Measurements from ENCODE around the gene NACC1. TPM values are rescaled to one million over a fixed set of nuclear protein-coding genes. Genes with fewer than 3 reads are reported as not detected.

Gene NACC1
- total RNA-seq, 1 donor from 2014 or later, result 35.2 TPM

GRCh38 chr19:13133241-13133870, 15.3 kb downstream of the NACC1 start:
- Histone ChIP-seq H3K27ac (peak overlapping the region; percentile 36), H3K36me3 (peaks cover 37% of the 10 kb centered on the region), H3K27me3 (ENCODE audit: low read depth) (no peaks in the 10 kb centered on the region), H3K9me3 (no peaks in the 10 kb centered on the region), H3K4me1 (peaks cover 17% of the 10 kb centered on the region), H3K4me3 (no peak overlapping the region)
- ATAC-seq, result no peak
- TF ChIP-seq, protein P1, sequence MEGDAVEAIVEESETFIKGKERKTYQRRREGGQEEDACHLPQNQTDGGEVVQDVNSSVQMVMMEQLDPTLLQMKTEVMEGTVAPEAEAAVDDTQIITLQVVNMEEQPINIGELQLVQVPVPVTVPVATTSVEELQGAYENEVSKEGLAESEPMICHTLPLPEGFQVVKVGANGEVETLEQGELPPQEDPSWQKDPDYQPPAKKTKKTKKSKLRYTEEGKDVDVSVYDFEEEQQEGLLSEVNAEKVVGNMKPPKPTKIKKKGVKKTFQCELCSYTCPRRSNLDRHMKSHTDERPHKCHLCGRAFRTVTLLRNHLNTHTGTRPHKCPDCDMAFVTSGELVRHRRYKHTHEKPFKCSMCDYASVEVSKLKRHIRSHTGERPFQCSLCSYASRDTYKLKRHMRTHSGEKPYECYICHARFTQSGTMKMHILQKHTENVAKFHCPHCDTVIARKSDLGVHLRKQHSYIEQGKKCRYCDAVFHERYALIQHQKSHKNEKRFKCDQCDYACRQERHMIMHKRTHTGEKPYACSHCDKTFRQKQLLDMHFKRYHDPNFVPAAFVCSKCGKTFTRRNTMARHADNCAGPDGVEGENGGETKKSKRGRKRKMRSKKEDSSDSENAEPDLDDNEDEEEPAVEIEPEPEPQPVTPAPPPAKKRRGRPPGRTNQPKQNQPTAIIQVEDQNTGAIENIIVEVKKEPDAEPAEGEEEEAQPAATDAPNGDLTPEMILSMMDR (IDR thresholded peaks at IDR 0.05), result no peak
- intact Hi-C loops (cut with DNase I), result no loop called here
- DNase-seq, result no peak

DNA sequence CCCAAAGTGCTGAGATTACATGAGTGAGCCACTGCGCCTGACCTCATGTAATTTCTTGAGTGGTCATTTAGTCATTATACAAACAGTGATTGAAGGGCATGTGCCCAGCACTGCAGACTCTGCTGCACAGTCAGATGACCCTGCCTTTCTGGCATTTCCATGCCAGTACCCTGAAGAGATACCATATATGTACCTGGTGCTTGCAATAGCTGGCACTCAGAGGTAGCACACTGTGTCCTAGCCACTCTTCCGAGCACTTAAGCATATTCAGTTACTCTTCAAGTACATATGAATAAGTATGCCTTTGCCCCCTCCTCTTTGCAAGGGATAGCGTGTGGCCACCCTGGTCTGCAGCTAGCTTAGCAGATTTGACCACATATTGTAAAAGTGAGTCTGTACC, 16.6 kb downstream of the NACC1 start:
- ATAC-seq (peak; percentile 92 to 94), DNase-seq (peak; percentile 65)
- no peaks in the 10 kb centered on the region for H3K27me3 ChIP-seq (ENCODE audit: low read depth)
- H3K9me3 ChIP-seq, result no peaks in the 10 kb centered on the region
- intact Hi-C loops (cut with DNase I), result no loop called here
- TF ChIP-seq, protein P1 (IDR thresholded peaks at IDR 0.05), result no peak
- peaks cover 17% of the 10 kb centered on the region for H3K4me1 ChIP-seq
- H3K4me3 ChIP-seq, result no peak overlapping the region
- peak overlapping the region; percentile 61 for H3K27ac ChIP-seq
- peaks cover 44% of the 10 kb centered on the region for H3K36me3 ChIP-seq

GRCh38 chr19:13135068-13136062, 17.3 kb downstream of the NACC1 start:
- Histone ChIP-seq H3K4me1 (peaks cover 17% of the 10 kb centered on the region), H3K36me3 (peaks cover 48% of the 10 kb centered on the region), H3K9me3 (no peaks in the 10 kb centered on the region), H3K27ac (peak overlapping the region; percentile 24), H3K27me3 (ENCODE audit: low read depth) (no peaks in the 10 kb centered on the region), H3K4me3 (no peak overlapping the region)
- intact Hi-C loops (cut with DNase I), result no loop called here
- ATAC-seq, result no peak
- no peak for DNase-seq
- TF ChIP-seq, protein P1 (IDR thresholded peaks at IDR 0.05), result no peak

GRCh38 chr19:13137290-13137794, 19.3 kb downstream of the NACC1 start:
- H3K9me3 ChIP-seq, result no peaks in the 10 kb centered on the region
- no peak for ATAC-seq
- no peak for DNase-seq
- intact Hi-C loops (cut with DNase I), result no loop called here
- H3K27ac ChIP-seq, result no peak overlapping the region
- TF ChIP-seq, protein P1 (IDR thresholded peaks at IDR 0.05), result no peak
- peaks cover 17% of the 10 kb centered on the region for H3K4me1 ChIP-seq
- H3K36me3 ChIP-seq, result peaks cover 48% of the 10 kb centered on the region
- no peaks in the 10 kb centered on the region for H3K27me3 ChIP-seq (ENCODE audit: low read depth)
- no peak overlapping the region for H3K4me3 ChIP-seq

DNA sequence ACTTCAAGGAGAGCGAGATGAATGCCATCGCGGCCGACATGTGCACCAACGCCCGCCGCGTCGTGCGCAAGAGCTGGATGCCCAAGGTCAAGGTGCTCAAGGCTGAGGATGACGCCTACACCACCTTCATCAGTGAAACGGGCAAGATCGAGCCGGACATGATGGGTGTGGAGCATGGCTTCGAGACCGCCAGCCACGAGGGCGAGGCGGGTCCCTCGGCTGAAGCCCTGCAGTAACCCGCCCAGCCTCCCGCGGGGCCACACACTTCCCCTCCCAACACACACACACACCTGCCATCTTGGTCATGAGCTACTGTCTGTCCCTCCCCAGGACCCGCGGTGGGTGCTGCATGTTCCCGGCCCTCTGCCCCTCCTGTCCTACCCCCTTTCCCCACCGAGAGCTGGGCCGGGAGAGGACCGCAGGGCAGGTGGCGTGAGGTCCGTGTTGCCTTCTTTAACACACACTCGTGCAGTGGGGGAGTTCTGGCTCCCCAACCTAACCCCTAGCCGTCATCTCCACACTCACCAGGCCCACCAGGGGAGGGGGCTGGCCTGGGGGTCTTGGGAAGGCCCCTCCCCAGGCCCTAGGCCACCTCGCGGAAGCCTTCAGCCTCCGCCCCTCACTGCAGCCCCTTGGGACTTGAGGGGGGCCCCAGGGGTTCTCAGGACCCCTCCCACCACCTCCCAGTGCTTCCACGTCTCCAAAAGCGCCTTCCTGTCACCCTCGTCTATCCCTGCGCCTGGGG, 20.3 kb downstream of the NACC1 start:
- Histone ChIP-seq H3K27ac (no peak overlapping the region), H3K4me1 (peaks cover 15% of the 10 kb centered on the region), H3K9me3 (no peaks in the 10 kb centered on the region), H3K36me3 (peaks cover 48% of the 10 kb centered on the region), H3K4me3 (no peak overlapping the region), H3K27me3 (ENCODE audit: low read depth) (no peaks in the 10 kb centered on the region)
- intact Hi-C loops (cut with DNase I), result no loop called here
- TF ChIP-seq, protein P1 (IDR thresholded peaks at IDR 0.05), result no peak
- no peak for DNase-seq
- no peak for ATAC-seq

Measured in lower lobe of right lung (tissue), 2 donors.